Suprapubic skin (tissue), 3 donors: Measurements from ENCODE around the gene SPRED1.

ENCODE experiments used
- EP300 ChIP-seq: sonication (generic); formaldehyde crosslinking; IDR thresholded peaks from one replicate; pipeline ENCODE4 v1.6.1; 2017; ENCODE audit warnings: antibody characterized with exemption
- POLR2A ChIP-seq, 2 donors: fragments of 450-650 bp; IDR thresholded peaks; one replicate each; pipeline ENCODE4 v1.6.1; 2017; ENCODE audit warnings: antibody characterized with exemption in 2 of 2, mild to moderate bottlenecking in 2 of 2, moderate library complexity in 2 of 2
- TF ChIP-seq, protein P1 (sequence below), 2 donors: fragments of 200-600 bp in 1 of 2; fragments of 450-650 bp in 1 of 2; sonication (generic) in 1 of 2; IDR thresholded peaks; one replicate each; pipeline ENCODE4 v1.5.1; 2016 to 2019; ENCODE audit warnings: antibody characterized with exemption in 2 of 2, mild to moderate bottlenecking in 1 of 2, moderate library complexity in 1 of 2

DNA sequence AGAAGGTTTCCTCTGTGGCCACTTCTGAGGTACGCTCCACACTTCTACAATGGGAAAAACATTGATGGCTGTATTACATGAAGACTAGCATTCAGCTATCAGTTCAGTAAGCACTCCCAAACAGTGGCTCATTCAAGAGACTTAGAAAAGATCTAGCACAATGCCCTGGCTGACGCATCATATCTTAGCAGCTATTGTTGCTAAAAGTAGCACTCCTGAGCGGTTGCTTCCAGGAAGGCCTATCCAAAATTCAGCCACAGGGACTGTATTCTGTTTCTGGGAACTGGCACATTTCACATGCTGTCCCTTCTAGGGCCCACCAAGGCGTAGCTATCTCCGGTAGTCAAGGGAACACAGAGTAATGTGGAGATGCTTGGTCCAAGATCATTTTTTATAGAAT lies 21.2 kb upstream of the SPRED1 start:
- TF ChIP-seq, protein P1, sequence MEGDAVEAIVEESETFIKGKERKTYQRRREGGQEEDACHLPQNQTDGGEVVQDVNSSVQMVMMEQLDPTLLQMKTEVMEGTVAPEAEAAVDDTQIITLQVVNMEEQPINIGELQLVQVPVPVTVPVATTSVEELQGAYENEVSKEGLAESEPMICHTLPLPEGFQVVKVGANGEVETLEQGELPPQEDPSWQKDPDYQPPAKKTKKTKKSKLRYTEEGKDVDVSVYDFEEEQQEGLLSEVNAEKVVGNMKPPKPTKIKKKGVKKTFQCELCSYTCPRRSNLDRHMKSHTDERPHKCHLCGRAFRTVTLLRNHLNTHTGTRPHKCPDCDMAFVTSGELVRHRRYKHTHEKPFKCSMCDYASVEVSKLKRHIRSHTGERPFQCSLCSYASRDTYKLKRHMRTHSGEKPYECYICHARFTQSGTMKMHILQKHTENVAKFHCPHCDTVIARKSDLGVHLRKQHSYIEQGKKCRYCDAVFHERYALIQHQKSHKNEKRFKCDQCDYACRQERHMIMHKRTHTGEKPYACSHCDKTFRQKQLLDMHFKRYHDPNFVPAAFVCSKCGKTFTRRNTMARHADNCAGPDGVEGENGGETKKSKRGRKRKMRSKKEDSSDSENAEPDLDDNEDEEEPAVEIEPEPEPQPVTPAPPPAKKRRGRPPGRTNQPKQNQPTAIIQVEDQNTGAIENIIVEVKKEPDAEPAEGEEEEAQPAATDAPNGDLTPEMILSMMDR (IDR thresholded peaks at IDR 0.05) = no peak
- TF ChIP-seq POLR2A (IDR thresholded peaks at IDR 0.05) = no peak
- no peak for TF ChIP-seq EP300
